Measurements from ENCODE around the gene FAM174A. TPM values are rescaled to one million over a fixed set of nuclear protein-coding genes. Genes with fewer than 3 reads are reported as not detected.

FAM174A gene
- total RNA-seq, 6 experiments from 2014 or later, result 7.2 to 11.8 (median 8.4) TPM

- Histone ChIP-seq H3K27me3 (no peaks in the 10 kb centered on the region), H3K36me3 (no peaks in the 10 kb centered on the region), H3K4me1 (no peaks in the 10 kb centered on the region), H3K9me3 (no peaks in the 10 kb centered on the region), H3K27ac (no peak overlapping the region), H3K4me3 (no peak overlapping the region)
- WGBS (ENCODE audit: insufficient coverage, low coverage, low lambda C conversion rate, missing lambda C conversion rate), result 56% methylated on average over 7 of the region's 7 CpGs
- intact Hi-C loops (cut with DNase I), result no loop called here
- TF ChIP-seq CTCF (IDR thresholded peaks at IDR 0.05), result no peak
- TF ChIP-seq POLR2A (IDR thresholded peaks at IDR 0.05), result no peak
- no peak for ATAC-seq
- DNase-seq, result no peak
These were observed 81.1 kb downstream of the FAM174A start for GRCh38 chr5:100616291-100616690.

- H3K9me3 ChIP-seq, result no peaks in the 10 kb centered on the region
- TF ChIP-seq CTCF (IDR thresholded peaks at IDR 0.05) (no peak), POLR2A (IDR thresholded peaks at IDR 0.05) (no peak)
- H3K27me3 ChIP-seq, result no peaks in the 10 kb centered on the region
- no peak overlapping the region for H3K4me3 ChIP-seq
- no peaks in the 10 kb centered on the region for H3K4me1 ChIP-seq
- H3K36me3 ChIP-seq, result no peaks in the 10 kb centered on the region
- no peak overlapping the region for H3K27ac ChIP-seq
- intact Hi-C loops (cut with DNase I), result no loop called here
- WGBS (ENCODE audit: insufficient coverage, low coverage, low lambda C conversion rate, missing lambda C conversion rate), result 59% methylated on average over 3 of the region's 3 CpGs
- ATAC-seq (no peak), DNase-seq (no peak)
These were observed 81.8 kb downstream of the FAM174A start for GRCh38 chr5:100616981-100617380.

GRCh38 chr5:100623719-100624118 is 88.5 kb downstream of the FAM174A start:
- no peaks in the 10 kb centered on the region for H3K4me1 ChIP-seq
- H3K9me3 ChIP-seq, result no peaks in the 10 kb centered on the region
- intact Hi-C loops (cut with DNase I), result no loop called here
- WGBS (ENCODE audit: insufficient coverage, low coverage, low lambda C conversion rate, missing lambda C conversion rate), result 11% methylated on average over 2 of the region's 2 CpGs
- H3K27ac ChIP-seq, result no peak overlapping the region
- DNase-seq, result no peak
- H3K36me3 ChIP-seq, result no peaks in the 10 kb centered on the region
- no peaks in the 10 kb centered on the region for H3K27me3 ChIP-seq
- no peak overlapping the region for H3K4me3 ChIP-seq
- no peak for TF ChIP-seq POLR2A (IDR thresholded peaks at IDR 0.05)
- TF ChIP-seq CTCF (IDR thresholded peaks at IDR 0.05), result peak; percentile 26 to 34 (median 28)
- peak in 3 of 4 donors; percentile 23 to 41 (median 37) for ATAC-seq

- ATAC-seq (no peak), DNase-seq (no peak)
- Histone ChIP-seq H3K9me3 (no peaks in the 10 kb centered on the region), H3K27ac (no peak overlapping the region), H3K4me3 (no peak overlapping the region), H3K4me1 (no peaks in the 10 kb centered on the region), H3K36me3 (no peaks in the 10 kb centered on the region), H3K27me3 (no peaks in the 10 kb centered on the region)
- WGBS (ENCODE audit: insufficient coverage, low coverage, low lambda C conversion rate, missing lambda C conversion rate), result 21% methylated on average over 1 of the region's 1 CpG
- TF ChIP-seq POLR2A (IDR thresholded peaks at IDR 0.05), result no peak
- TF ChIP-seq CTCF (IDR thresholded peaks at IDR 0.05), result no peak
- intact Hi-C loops (cut with DNase I), result no loop called here
These were observed 99.9 kb downstream of the FAM174A start for GRCh38 chr5:100634937-100635534.

Measured in right lobe of liver (tissue), 6 donors.